ENCODE measurements around the gene ABCF3.

GRCh38 chr3:184241447-184242296 lies 55.7 kb downstream of the ABCF3 start:
- TF ChIP-seq, protein P1, sequence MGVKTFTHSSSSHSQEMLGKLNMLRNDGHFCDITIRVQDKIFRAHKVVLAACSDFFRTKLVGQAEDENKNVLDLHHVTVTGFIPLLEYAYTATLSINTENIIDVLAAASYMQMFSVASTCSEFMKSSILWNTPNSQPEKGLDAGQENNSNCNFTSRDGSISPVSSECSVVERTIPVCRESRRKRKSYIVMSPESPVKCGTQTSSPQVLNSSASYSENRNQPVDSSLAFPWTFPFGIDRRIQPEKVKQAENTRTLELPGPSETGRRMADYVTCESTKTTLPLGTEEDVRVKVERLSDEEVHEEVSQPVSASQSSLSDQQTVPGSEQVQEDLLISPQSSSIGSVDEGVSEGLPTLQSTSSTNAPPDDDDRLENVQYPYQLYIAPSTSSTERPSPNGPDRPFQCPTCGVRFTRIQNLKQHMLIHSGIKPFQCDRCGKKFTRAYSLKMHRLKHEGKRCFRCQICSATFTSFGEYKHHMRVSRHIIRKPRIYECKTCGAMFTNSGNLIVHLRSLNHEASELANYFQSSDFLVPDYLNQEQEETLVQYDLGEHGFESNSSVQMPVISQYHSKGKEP (CRISPR knock-in tag; IDR thresholded peaks at IDR 0.05), result no peak
- TF ChIP-seq ZNF282 (IDR thresholded peaks at IDR 0.05; ENCODE audit: partially characterized antibody) (no peak), HDAC2 (CRISPR knock-in tag; IDR thresholded peaks at IDR 0.05) (peak; percentile 96), ZFP90 (CRISPR knock-in tag; IDR thresholded peaks at IDR 0.05; ENCODE audit: borderline replicate concordance) (peak; percentile 98), GABPA (IDR thresholded peaks at IDR 0.05; ENCODE audit: low read depth, low read length) (no peak), GABPA (CRISPR knock-in tag; IDR thresholded peaks at IDR 0.05; ENCODE audit: low read depth) (peak; percentile 65), SUZ12 (IDR thresholded peaks at IDR 0.05; ENCODE audit: low read depth, low read length) (no peak)
- TF ChIP-seq, protein P2, sequence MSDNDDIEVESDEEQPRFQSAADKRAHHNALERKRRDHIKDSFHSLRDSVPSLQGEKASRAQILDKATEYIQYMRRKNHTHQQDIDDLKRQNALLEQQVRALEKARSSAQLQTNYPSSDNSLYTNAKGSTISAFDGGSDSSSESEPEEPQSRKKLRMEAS (IDR thresholded peaks at IDR 0.05), result peak; percentile 88
- TF ChIP-seq, protein P3, sequence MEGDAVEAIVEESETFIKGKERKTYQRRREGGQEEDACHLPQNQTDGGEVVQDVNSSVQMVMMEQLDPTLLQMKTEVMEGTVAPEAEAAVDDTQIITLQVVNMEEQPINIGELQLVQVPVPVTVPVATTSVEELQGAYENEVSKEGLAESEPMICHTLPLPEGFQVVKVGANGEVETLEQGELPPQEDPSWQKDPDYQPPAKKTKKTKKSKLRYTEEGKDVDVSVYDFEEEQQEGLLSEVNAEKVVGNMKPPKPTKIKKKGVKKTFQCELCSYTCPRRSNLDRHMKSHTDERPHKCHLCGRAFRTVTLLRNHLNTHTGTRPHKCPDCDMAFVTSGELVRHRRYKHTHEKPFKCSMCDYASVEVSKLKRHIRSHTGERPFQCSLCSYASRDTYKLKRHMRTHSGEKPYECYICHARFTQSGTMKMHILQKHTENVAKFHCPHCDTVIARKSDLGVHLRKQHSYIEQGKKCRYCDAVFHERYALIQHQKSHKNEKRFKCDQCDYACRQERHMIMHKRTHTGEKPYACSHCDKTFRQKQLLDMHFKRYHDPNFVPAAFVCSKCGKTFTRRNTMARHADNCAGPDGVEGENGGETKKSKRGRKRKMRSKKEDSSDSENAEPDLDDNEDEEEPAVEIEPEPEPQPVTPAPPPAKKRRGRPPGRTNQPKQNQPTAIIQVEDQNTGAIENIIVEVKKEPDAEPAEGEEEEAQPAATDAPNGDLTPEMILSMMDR (CRISPR knock-in tag; IDR thresholded peaks at IDR 0.05), result peak; percentile 99

Measured in HepG2 (cell line).